ENCODE data around the gene AGMO.
"Not testable (repeated sequence)": the region's sequence is repeated elsewhere in the genome, so short reads cannot be mapped to it uniquely, and the experiment has no call there.

The AGMO gene

GRCh38 chr7:15558756-15559155, 3.1 kb downstream of the AGMO start:
- FAIRE-seq, result no peak

- no peak for FAIRE-seq
Observed at GRCh38 chr7:15557686-15558085, 4.1 kb downstream of the AGMO start.

GRCh38 chr7:15557186-15557585, 4.6 kb downstream of the AGMO start:
- no peak for FAIRE-seq

GRCh38 chr7:15556339-15557105, 5.3 kb downstream of the AGMO start:
- FAIRE-seq, result no peak

GRCh38 chr7:15555381-15555859, 6.4 kb downstream of the AGMO start:
- FAIRE-seq, result no peak

GRCh38 chr7:15554744-15555143, 7.1 kb downstream of the AGMO start:
- FAIRE-seq, result no peak

GRCh38 chr7:15554081-15554480, 7.7 kb downstream of the AGMO start:
- no peak for FAIRE-seq

GRCh38 chr7:15547320-15547719, 14.5 kb downstream of the AGMO start:
- not testable (repeated sequence) for FAIRE-seq

- FAIRE-seq, result no peak
Observed at GRCh38 chr7:15546272-15546792, 15.5 kb downstream of the AGMO start.

GRCh38 chr7:15544050-15544449, 17.8 kb downstream of the AGMO start:
- FAIRE-seq, result no peak

GRCh38 chr7:15543256-15543655, 18.6 kb downstream of the AGMO start:
- no peak for FAIRE-seq

- no peak for FAIRE-seq
Observed at GRCh38 chr7:15527648-15528047, 34.2 kb downstream of the AGMO start.

- no peak for FAIRE-seq
Observed at GRCh38 chr7:15525652-15526263, 36.1 kb downstream of the AGMO start.

GRCh38 chr7:15524077-15524476, 37.7 kb downstream of the AGMO start:
- no peak for FAIRE-seq

GRCh38 chr7:15517865-15518264, 44.0 kb downstream of the AGMO start:
- FAIRE-seq, result not testable (repeated sequence)

GRCh38 chr7:15515252-15515651, 46.6 kb downstream of the AGMO start:
- FAIRE-seq, result no peak

GRCh38 chr7:15508258-15508657, 53.6 kb downstream of the AGMO start:
- FAIRE-seq, result no peak

- no peak for FAIRE-seq
Observed at GRCh38 chr7:15507708-15508107, 54.1 kb downstream of the AGMO start.

GRCh38 chr7:15507171-15507570, 54.6 kb downstream of the AGMO start:
- FAIRE-seq, result no peak

- no peak for FAIRE-seq
Observed at GRCh38 chr7:15505761-15506160, 56.1 kb downstream of the AGMO start.

GRCh38 chr7:15504351-15504750, 57.5 kb downstream of the AGMO start:
- no peak for FAIRE-seq

GRCh38 chr7:15503603-15504290, 58.1 kb downstream of the AGMO start:
- FAIRE-seq, result no peak

GRCh38 chr7:15498465-15498864, 63.4 kb downstream of the AGMO start:
- FAIRE-seq, result no peak

GRCh38 chr7:15495170-15495569, 66.6 kb downstream of the AGMO start:
- no peak for FAIRE-seq

All from TTC549 (cell line).